Renal cortex interstitium (tissue), 11 donors: ENCODE data around the gene CNTN2. TPM values are rescaled to one million over a fixed set of nuclear protein-coding genes. Genes with fewer than 3 reads are reported as not detected.

ENCODE experiments used
- DNase-seq, 11 donors: peaks; one replicate each; pipeline ENCODE4 v3.0.0-alpha.2; 2013; ENCODE audit warnings: low read depth in 9 of 11, low spot score in 4 of 11; ENCODE audit errors: extremely low read depth in 1 of 11
- polyA plus RNA-seq, 3 donors: library from polyadenylated mRNA; unstranded; fragments of 120-200 nt; gene quantifications; one replicate each; pipeline ENCODE4 v1.2.1, GENCODE V29; 2013; ENCODE audit not compliant: insufficient read length in 3 of 3

Gene CNTN2
- polyA plus RNA-seq, 3 donors = 0.59 to 0.76 (median 0.72) TPM

- no peak for DNase-seq
Measured at GRCh38 chr1:205067031-205067430, 24.0 kb downstream of the CNTN2 start.

- no peak for DNase-seq
Measured at GRCh38 chr1:205068001-205068400, 25.0 kb downstream of the CNTN2 start.

- no peak for DNase-seq
Measured at GRCh38 chr1:205068457-205069040, 25.5 kb downstream of the CNTN2 start.

- no peak for DNase-seq
Measured at GRCh38 chr1:205069371-205070125, 26.5 kb downstream of the CNTN2 start.

- DNase-seq = no peak
Measured at GRCh38 chr1:205071028-205071409, 28.0 kb downstream of the CNTN2 start.

- no peak for DNase-seq
Measured at GRCh38 chr1:205071801-205072200, 28.8 kb downstream of the CNTN2 start.

- DNase-seq = no peak
Measured at GRCh38 chr1:205072286-205072685, 29.3 kb downstream of the CNTN2 start.

- no peak for DNase-seq
Measured at GRCh38 chr1:205072881-205073280, 29.9 kb downstream of the CNTN2 start.

- no peak for DNase-seq
Measured at GRCh38 chr1:205073511-205073910, 30.5 kb downstream of the CNTN2 start.

GRCh38 chr1:205074084-205074483 lies 31.1 kb downstream of the CNTN2 start:
- DNase-seq = no peak

GRCh38 chr1:205074513-205074912 lies 31.5 kb downstream of the CNTN2 start:
- no peak for DNase-seq

- DNase-seq = no peak
Measured at GRCh38 chr1:205075642-205076155, 32.7 kb downstream of the CNTN2 start.

- no peak for DNase-seq
Measured at GRCh38 chr1:205076245-205076761, 33.3 kb downstream of the CNTN2 start.

GRCh38 chr1:205077158-205077933 lies 34.3 kb downstream of the CNTN2 start:
- DNase-seq = no peak

GRCh38 chr1:205077934-205078311 lies 34.9 kb downstream of the CNTN2 start:
- no peak for DNase-seq

- DNase-seq = no peak
Measured at GRCh38 chr1:205082431-205082830, 39.4 kb downstream of the CNTN2 start.

GRCh38 chr1:205084360-205084759 lies 41.3 kb downstream of the CNTN2 start, which contains the start of gene TMEM81:
Gene TMEM81, minus strand, starts transcription at chr1:205084460. Its CDS starts 140 bp downstream, at chr1:205084320.
- no peak for DNase-seq

- DNase-seq = no peak
Measured at GRCh38 chr1:205088341-205088740, 45.3 kb downstream of the CNTN2 start.

GRCh38 chr1:205091043-205091740 lies 48.2 kb downstream of the CNTN2 start:
- no peak for DNase-seq
